H9 (cell line): ENCODE results near the gene GPR173. TPM values are rescaled to one million over a fixed set of nuclear protein-coding genes. Genes with fewer than 3 reads are reported as not detected.

ENCODE experiments used
- DNase-seq: peaks from one replicate; pipeline ENCODE4 v3.0.0-alpha.2; 2017
- H2AFZ ChIP-seq: one replicate; pipeline ENCODE4 v1.6.1; 2013; ENCODE audit warnings: mild to moderate bottlenecking, low read length, control low read depth, moderate library complexity
- H2AK5ac ChIP-seq: 2 replicates; pipeline ENCODE4 v1.6.1; 2013; ENCODE audit warnings: low read length, control low read depth, mixed read lengths; ENCODE audit not compliant: insufficient read length
- H2BK120ac ChIP-seq: one replicate; pipeline ENCODE4 v1.6.1; 2013; ENCODE audit warnings: low read depth, mild to moderate bottlenecking, low read length, control low read depth, inconsistent platforms; ENCODE audit not compliant: poor library complexity, severe bottlenecking
- H2BK12ac ChIP-seq: 2 replicates; pipeline ENCODE4 v1.6.1; 2013; ENCODE audit warnings: low read length, control low read depth, mixed read lengths, low read depth; ENCODE audit not compliant: insufficient read length
- H2BK15ac ChIP-seq: 2 replicates; pipeline ENCODE4 v1.6.1; 2013; ENCODE audit warnings: low read depth, low read length, control low read depth
- H2BK20ac ChIP-seq: one replicate; pipeline ENCODE4 v1.6.1; 2013; ENCODE audit warnings: low read depth, mild to moderate bottlenecking, low read length, control low read depth, inconsistent platforms; ENCODE audit not compliant: poor library complexity, severe bottlenecking
- H2BK5ac ChIP-seq: 2 replicates; pipeline ENCODE4 v1.6.1; 2013; ENCODE audit warnings: low read length, control low read depth, mixed read lengths; ENCODE audit not compliant: insufficient read length
- H3K14ac ChIP-seq: 2 replicates; pipeline ENCODE4 v1.6.1; 2013; ENCODE audit warnings: low read length, control low read depth; ENCODE audit not compliant: insufficient read depth
- H3K18ac ChIP-seq: 2 replicates; pipeline ENCODE4 v1.6.1; 2013; ENCODE audit warnings: low read depth, mild to moderate bottlenecking, mixed read lengths, low read length, control low read depth; ENCODE audit not compliant: insufficient read length
- H3K23ac ChIP-seq: 2 replicates; pipeline ENCODE4 v1.6.1; 2013; ENCODE audit warnings: low read length, control low read depth, mixed read lengths, low read depth; ENCODE audit not compliant: insufficient read length
- H3K23me2 ChIP-seq: 2 replicates; pipeline ENCODE4 v1.6.1; 2013; ENCODE audit warnings: low read depth, mild to moderate bottlenecking, mixed read lengths, low read length, control low read depth; ENCODE audit not compliant: insufficient read length, poor library complexity, severe bottlenecking
- H3K27ac ChIP-seq: 2 replicates; pipeline ENCODE4 v1.5.1; 2013; ENCODE audit warnings: low read length, control low read depth, mixed read lengths, low read depth; ENCODE audit not compliant: insufficient read length
- H3K27me3 ChIP-seq: 2 replicates; pipeline ENCODE4 v1.6.1; 2013; ENCODE audit warnings: low read length, control low read depth, inconsistent platforms; ENCODE audit not compliant: insufficient read depth
- H3K4ac ChIP-seq: 2 replicates; pipeline ENCODE4 v1.6.1; 2013; ENCODE audit warnings: low read depth, mild to moderate bottlenecking, control low read depth, inconsistent platforms, low read length, moderate library complexity
- H3K4me1 ChIP-seq: 2 replicates; pipeline ENCODE4 v1.6.1; 2013; ENCODE audit warnings: low read length, control low read depth, inconsistent platforms; ENCODE audit not compliant: insufficient read depth
- H3K4me2 ChIP-seq: 2 replicates; pipeline ENCODE4 v1.6.1; 2013; ENCODE audit warnings: low read length, control low read depth, mixed read lengths; ENCODE audit not compliant: insufficient read length, insufficient read depth
- H3K56ac ChIP-seq: 2 replicates; pipeline ENCODE4 v1.6.1; 2013; ENCODE audit warnings: low read depth, mild to moderate bottlenecking, mixed read lengths, low read length, control low read depth; ENCODE audit not compliant: insufficient read length
- H3K79me1 ChIP-seq: 2 replicates; pipeline ENCODE4 v1.6.1; 2013; ENCODE audit warnings: low read depth, mild to moderate bottlenecking, moderate library complexity, low read length, control low read depth, inconsistent platforms; ENCODE audit not compliant: insufficient read depth, poor library complexity, severe bottlenecking
- H3K79me2 ChIP-seq: 2 replicates; pipeline ENCODE4 v1.6.1; 2013; ENCODE audit warnings: low read length, control low read depth, inconsistent platforms; ENCODE audit not compliant: insufficient read depth
- H3K9ac ChIP-seq: 2 replicates; pipeline ENCODE4 v1.6.1; 2013; ENCODE audit warnings: low read length, control low read depth, mixed read lengths; ENCODE audit not compliant: insufficient read length; ENCODE audit errors: extremely low read depth
- H3K9me3 ChIP-seq: one replicate; pipeline ENCODE4 v1.6.1; 2013; ENCODE audit warnings: low read depth, low read length, inconsistent platforms; ENCODE audit not compliant: control insufficient read depth
- H3T11ph ChIP-seq: one replicate; pipeline ENCODE4 v1.6.1; 2013; ENCODE audit warnings: mild to moderate bottlenecking, low read length, control low read depth, inconsistent platforms
- H4K20me1 ChIP-seq: one replicate; pipeline ENCODE4 v1.6.1; 2013; ENCODE audit not compliant: control insufficient read depth, insufficient read length, insufficient read depth
- H4K5ac ChIP-seq: 2 replicates; pipeline ENCODE4 v1.6.1; 2013; ENCODE audit warnings: low read depth, mild to moderate bottlenecking, mixed read lengths, low read length, control low read depth; ENCODE audit not compliant: insufficient read length
- H4K8ac ChIP-seq: replicated peaks from 2 replicates; pipeline ENCODE4 v1.6.1; 2013; ENCODE audit warnings: low read length, control low read depth, mixed read lengths, low read depth; ENCODE audit not compliant: insufficient read length
- H4K91ac ChIP-seq: 2 replicates; pipeline ENCODE4 v1.6.1; 2013; ENCODE audit warnings: low read depth, mild to moderate bottlenecking, moderate library complexity, mixed read lengths, low read length, control low read depth; ENCODE audit not compliant: insufficient read length
- H3K27ac Mint-ChIP-seq, 3 experiments: 2 replicates in 2 of 3; 3 replicates in 1 of 3; pipeline ENCODE4 v1.8.0; 2020 to 2021; ENCODE audit warnings: mixed read lengths in 3 of 3, mild to moderate bottlenecking in 1 of 3, moderate library complexity in 1 of 3
- H3K27me3 Mint-ChIP-seq: 2 replicates; pipeline ENCODE4 v1.8.0; 2021; ENCODE audit warnings: low read depth, mild to moderate bottlenecking, moderate library complexity, mixed read lengths
- H3K36me3 Mint-ChIP-seq, 3 experiments: 2 replicates in 2 of 3; 3 replicates in 1 of 3; pipeline ENCODE4 v1.8.0; 2020 to 2021; ENCODE audit warnings: low read depth in 3 of 3, mixed read lengths in 3 of 3; ENCODE audit not compliant: insufficient read depth in 1 of 3
- H3K4me1 Mint-ChIP-seq, 2 experiments: 2 replicates each; pipeline ENCODE4 v1.8.0; 2020; ENCODE audit warnings: mixed read lengths in 2 of 2
- H3K4me3 Mint-ChIP-seq, 2 experiments: 2 replicates in 1 of 2; 3 replicates in 1 of 2; pipeline ENCODE4 v1.8.0; 2020 to 2021; ENCODE audit warnings: mild to moderate bottlenecking in 2 of 2, mixed read lengths in 2 of 2, moderate library complexity in 1 of 2
- H3K9me3 Mint-ChIP-seq, 2 experiments: 2 replicates in 1 of 2; 3 replicates in 1 of 2; pipeline ENCODE4 v1.8.0; 2020; ENCODE audit warnings: mild to moderate bottlenecking in 2 of 2, mixed read lengths in 2 of 2, moderate library complexity in 1 of 2
- CTCF ChIP-seq: fragments of 200-600 bp; sonication (generic); conservative IDR thresholded peaks from 3 replicates; pipeline ENCODE4 v1.8.0; 2021; ENCODE audit warnings: antibody characterized with exemption, mild to moderate bottlenecking
- WGBS: extraction: QIAGEN DNeasy Blood & Tissue Kit; methylation state at CpG from one replicate; pipeline ENCODE4 v1.1.7; 2013; ENCODE audit warnings: missing lambda C conversion rate, low lambda C conversion rate, mixed read lengths; ENCODE audit not compliant: insufficient read length; ENCODE audit errors: extremely low coverage; 5-methylcytosine and 5-hydroxymethylcytosine counted together
- total RNA-seq: library from RNA; stranded (reverse); gene quantifications from 2 replicates; pipeline ENCODE4 v1.2.1, GENCODE V29; 2021

GPR173 gene
- total RNA-seq, 1 experiment from 2014 or later = 5.4 TPM

- no peak overlapping the region for H2BK12ac ChIP-seq
- H3K23me2 ChIP-seq = peaks cover 3% of the 10 kb centered on the region
- peaks cover 14% of the 10 kb centered on the region for H3K27me3 Mint-ChIP-seq
- H2BK120ac ChIP-seq = no peak overlapping the region
- H2AFZ ChIP-seq = no peak overlapping the region
- no peak overlapping the region for H2BK5ac ChIP-seq
- H3K23ac ChIP-seq = no peak overlapping the region
- H3K14ac ChIP-seq = no peak overlapping the region
- no peak overlapping the region for H3T11ph ChIP-seq
- no peak overlapping the region for H4K8ac ChIP-seq
- H4K91ac ChIP-seq = no peak overlapping the region
- peaks cover 52% of the 10 kb centered on the region for H3K9me3 ChIP-seq
- H3K4me1 ChIP-seq = no peaks in the 10 kb centered on the region
- no peak overlapping the region for H4K5ac ChIP-seq
- H3K4me1 Mint-ChIP-seq = peaks cover 6 to 21% of the 10 kb centered on the region in 2 experiments
- H2BK15ac ChIP-seq = no peak overlapping the region
- H3K18ac ChIP-seq = no peak overlapping the region
- no peaks in the 10 kb centered on the region for H4K20me1 ChIP-seq
- no peaks in the 10 kb centered on the region for H3K79me1 ChIP-seq
- H3K4ac ChIP-seq = no peak overlapping the region
- DNase-seq = no peak
- H3K27ac ChIP-seq = no peak overlapping the region
- peak overlapping the region in 1 of 3 experiments; percentile 90; a peak in 3 of 7 replicates for H3K27ac Mint-ChIP-seq
- no peak for TF ChIP-seq CTCF
- no peak overlapping the region for H3K56ac ChIP-seq
- no peaks in the 10 kb centered on the region for H3K79me2 ChIP-seq
- H3K4me2 ChIP-seq = peak overlapping the region; percentile 5
- 0 out of 2 replicates have a peak, but pooled peaks cover 3% of the 10 kb centered on the region for H3K27me3 ChIP-seq
- no peak overlapping the region for H3K9ac ChIP-seq
- H2AK5ac ChIP-seq = no peak overlapping the region
- peaks cover 27 to 34% (median 33%) of the 10 kb centered on the region in 3 experiments for H3K36me3 Mint-ChIP-seq
- WGBS = no CpG with 5 or more reads among the region's 17 CpGs
- H3K4me3 Mint-ChIP-seq = peak overlapping the region; percentile 64 to 82
- H2BK20ac ChIP-seq = no peak overlapping the region
- peaks cover 65 to 78% of the 10 kb centered on the region in 2 experiments for H3K9me3 Mint-ChIP-seq
Measured at GRCh38 chrX:53080628-53081580, 32.3 kb downstream of the GPR173 start.
